ENCODE data around the gene WDR33. TPM values are rescaled to one million over a fixed set of nuclear protein-coding genes. Genes with fewer than 3 reads are reported as not detected.

The WDR33 gene
- total and polyA plus RNA-seq, 2 of the 13 experiments (the other 11 are each of a cell fraction or from before 2014, with no cell fraction given): 54.9 to 78.2 TPM

DNA sequence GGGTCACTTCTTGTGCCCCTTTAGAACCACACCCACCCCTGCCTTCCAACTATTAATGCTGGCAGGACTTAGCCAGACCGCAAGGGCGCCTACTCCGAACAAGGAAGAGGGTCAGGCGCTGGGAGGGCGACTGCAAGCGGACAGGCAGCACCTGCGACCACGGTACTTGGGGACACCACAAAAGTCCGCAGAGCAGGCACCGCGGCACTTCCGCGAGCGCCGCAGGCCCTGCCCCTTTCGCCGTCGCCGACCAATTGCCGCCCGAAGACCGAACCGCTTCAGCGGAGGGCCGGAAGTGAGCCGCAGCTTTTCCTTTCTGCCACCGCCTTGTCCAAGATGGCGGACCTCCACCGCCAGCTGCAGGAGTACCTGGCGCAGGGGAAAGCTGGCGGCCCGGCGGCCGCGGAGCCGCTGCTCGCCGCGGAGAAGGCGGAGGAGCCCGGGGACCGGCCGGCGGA is 109.7 kb downstream of the WDR33 start, which contains the start of gene SFT2D3 (continued):
- TF ChIP-seq, protein P1, sequence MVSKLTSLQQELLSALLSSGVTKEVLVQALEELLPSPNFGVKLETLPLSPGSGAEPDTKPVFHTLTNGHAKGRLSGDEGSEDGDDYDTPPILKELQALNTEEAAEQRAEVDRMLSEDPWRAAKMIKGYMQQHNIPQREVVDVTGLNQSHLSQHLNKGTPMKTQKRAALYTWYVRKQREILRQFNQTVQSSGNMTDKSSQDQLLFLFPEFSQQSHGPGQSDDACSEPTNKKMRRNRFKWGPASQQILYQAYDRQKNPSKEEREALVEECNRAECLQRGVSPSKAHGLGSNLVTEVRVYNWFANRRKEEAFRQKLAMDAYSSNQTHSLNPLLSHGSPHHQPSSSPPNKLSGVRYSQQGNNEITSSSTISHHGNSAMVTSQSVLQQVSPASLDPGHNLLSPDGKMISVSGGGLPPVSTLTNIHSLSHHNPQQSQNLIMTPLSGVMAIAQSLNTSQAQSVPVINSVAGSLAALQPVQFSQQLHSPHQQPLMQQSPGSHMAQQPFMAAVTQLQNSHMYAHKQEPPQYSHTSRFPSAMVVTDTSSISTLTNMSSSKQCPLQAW (CRISPR knock-in tag; IDR thresholded peaks at IDR 0.05): peak; percentile 87
- TF ChIP-seq, protein P2, sequence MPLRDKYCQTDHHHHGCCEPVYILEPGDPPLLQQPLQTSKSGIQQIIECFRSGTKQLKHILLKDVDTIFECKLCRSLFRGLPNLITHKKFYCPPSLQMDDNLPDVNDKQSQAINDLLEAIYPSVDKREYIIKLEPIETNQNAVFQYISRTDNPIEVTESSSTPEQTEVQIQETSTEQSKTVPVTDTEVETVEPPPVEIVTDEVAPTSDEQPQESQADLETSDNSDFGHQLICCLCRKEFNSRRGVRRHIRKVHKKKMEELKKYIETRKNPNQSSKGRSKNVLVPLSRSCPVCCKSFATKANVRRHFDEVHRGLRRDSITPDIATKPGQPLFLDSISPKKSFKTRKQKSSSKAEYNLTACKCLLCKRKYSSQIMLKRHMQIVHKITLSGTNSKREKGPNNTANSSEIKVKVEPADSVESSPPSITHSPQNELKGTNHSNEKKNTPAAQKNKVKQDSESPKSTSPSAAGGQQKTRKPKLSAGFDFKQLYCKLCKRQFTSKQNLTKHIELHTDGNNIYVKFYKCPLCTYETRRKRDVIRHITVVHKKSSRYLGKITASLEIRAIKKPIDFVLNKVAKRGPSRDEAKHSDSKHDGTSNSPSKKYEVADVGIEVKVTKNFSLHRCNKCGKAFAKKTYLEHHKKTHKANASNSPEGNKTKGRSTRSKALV (CRISPR knock-in tag; IDR thresholded peaks at IDR 0.05): no peak; the same call in 1 of the 2 replicates
- TF ChIP-seq ZNF773 (CRISPR knock-in tag; IDR thresholded peaks at IDR 0.05; ENCODE audit: borderline replicate concordance): no peak
- TF ChIP-seq, protein P3, sequence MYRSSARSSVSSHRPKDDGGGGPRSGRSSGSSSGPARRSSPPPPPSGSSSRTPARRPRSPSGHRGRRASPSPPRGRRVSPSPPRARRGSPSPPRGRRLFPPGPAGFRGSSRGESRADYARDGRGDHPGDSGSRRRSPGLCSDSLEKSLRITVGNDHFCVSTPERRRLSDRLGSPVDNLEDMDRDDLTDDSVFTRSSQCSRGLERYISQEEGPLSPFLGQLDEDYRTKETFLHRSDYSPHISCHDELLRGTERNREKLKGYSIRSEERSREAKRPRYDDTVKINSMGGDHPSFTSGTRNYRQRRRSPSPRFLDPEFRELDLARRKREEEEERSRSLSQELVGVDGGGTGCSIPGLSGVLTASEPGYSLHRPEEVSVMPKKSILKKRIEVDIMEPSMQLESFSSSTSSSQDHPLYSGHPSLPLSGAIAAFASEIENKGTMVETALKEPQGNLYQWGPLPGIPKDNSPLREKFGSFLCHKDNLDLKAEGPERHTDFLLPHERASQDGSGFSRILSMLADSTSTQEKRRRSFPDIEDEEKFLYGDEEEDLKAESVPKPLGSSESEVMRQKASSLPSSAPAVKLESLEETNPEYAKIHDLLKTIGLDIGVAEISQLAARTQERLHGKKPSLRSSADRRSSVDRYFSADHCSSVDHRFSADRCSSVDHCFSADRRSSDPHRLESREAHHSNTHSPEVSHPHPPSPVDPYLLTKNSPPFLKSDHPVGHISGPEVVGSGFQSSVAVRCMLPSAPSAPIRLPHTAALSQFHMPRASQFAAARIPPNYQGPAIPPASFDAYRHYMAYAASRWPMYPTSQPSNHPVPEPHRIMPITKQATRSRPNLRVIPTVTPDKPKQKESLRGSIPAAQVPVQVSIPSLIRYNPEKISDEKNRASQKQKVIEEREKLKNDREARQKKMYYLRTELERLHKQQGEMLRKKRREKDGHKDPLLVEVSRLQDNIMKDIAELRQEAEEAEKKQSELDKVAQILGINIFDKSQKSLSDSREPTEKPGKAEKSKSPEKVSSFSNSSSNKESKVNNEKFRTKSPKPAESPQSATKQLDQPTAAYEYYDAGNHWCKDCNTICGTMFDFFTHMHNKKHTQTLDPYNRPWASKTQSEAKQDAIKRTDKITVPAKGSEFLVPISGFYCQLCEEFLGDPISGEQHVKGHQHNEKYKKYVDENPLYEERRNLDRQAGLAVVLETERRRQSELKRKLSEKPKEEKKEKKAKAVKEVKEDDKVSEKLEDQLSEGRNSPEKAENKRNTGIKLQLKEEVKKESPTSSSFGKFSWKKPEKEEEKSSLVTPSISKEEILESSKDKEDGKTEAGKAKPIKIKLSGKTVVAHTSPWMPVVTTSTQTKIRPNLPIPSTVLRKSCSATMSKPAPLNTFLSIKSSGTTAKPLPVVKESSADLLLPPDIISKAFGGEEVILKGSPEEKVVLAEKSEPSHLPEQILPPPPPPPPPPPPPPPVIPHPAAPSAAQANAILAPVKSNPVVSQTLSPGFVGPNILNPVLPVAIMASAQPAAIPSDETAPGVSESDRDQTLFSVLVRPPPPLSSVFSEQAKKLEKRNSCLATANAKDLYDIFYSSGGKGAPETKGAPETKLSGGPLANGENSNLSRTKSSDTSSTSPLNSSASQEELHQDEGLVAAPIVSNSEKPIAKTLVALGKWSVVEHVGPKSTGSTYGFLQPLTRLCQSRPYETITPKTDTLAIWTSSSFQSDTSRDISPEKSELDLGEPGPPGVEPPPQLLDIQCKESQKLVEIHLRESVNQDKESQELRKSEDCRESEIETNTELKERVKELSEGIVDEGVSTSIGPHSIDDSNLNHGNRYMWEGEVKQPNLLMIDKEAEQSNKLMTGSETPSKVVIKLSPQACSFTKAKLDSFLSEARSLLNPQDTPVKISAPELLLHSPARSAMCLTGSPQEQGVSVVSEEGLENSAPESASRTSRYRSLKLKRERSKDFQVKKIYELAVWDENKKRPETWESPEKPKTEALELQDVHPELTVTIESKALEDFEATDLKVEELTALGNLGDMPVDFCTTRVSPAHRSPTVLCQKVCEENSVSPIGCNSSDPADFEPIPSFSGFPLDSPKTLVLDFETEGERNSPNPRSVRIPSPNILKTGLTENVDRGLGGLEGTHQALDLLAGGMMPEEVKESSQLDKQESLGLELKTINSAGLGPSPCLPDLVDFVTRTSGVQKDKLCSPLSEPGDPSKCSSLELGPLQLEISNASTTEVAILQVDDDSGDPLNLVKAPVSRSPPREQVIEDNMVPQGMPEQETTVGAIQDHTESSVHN (CRISPR knock-in tag; IDR thresholded peaks at IDR 0.05): peak; percentile 56; the same call in 1 of the 2 replicates
- TF ChIP-seq, protein P4, sequence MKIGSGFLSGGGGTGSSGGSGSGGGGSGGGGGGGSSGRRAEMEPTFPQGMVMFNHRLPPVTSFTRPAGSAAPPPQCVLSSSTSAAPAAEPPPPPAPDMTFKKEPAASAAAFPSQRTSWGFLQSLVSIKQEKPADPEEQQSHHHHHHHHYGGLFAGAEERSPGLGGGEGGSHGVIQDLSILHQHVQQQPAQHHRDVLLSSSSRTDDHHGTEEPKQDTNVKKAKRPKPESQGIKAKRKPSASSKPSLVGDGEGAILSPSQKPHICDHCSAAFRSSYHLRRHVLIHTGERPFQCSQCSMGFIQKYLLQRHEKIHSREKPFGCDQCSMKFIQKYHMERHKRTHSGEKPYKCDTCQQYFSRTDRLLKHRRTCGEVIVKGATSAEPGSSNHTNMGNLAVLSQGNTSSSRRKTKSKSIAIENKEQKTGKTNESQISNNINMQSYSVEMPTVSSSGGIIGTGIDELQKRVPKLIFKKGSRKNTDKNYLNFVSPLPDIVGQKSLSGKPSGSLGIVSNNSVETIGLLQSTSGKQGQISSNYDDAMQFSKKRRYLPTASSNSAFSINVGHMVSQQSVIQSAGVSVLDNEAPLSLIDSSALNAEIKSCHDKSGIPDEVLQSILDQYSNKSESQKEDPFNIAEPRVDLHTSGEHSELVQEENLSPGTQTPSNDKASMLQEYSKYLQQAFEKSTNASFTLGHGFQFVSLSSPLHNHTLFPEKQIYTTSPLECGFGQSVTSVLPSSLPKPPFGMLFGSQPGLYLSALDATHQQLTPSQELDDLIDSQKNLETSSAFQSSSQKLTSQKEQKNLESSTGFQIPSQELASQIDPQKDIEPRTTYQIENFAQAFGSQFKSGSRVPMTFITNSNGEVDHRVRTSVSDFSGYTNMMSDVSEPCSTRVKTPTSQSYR (CRISPR knock-in tag; IDR thresholded peaks at IDR 0.05; ENCODE audit: borderline replicate concordance): peak; percentile 37; the same call in 1 of the 2 replicates
- no peak for TF ChIP-seq NFIC (IDR thresholded peaks at IDR 0.05; ENCODE audit: low read length)
- TF ChIP-seq GFI1 (CRISPR knock-in tag; IDR thresholded peaks at IDR 0.05; ENCODE audit: borderline replicate concordance): peak; percentile 55; the same call in 1 of the 2 replicates
- TF ChIP-seq SIX1 (CRISPR knock-in tag; IDR thresholded peaks at IDR 0.05; ENCODE audit: borderline replicate concordance): no peak
- TF ChIP-seq HNRNPUL1 (IDR thresholded peaks at IDR 0.05; ENCODE audit: low read depth, low read length): peak; percentile 20; the same call in 1 of the 2 replicates
- TF ChIP-seq HOXA3 (CRISPR knock-in tag; IDR thresholded peaks at IDR 0.05): peak; percentile 92; the same call in 1 of the 2 replicates
